SH-SY5Y (cell line): Measurements from ENCODE around the gene FLNB.

ENCODE experiments used
- GATA2 ChIP-seq: IDR thresholded peaks from 2 replicates; pipeline ENCODE4 v1.6.1; 2011; ENCODE audit warnings: mild to moderate bottlenecking, low read depth, low read length
- GATA3 ChIP-seq: IDR thresholded peaks from 2 replicates; pipeline ENCODE4 v1.6.1; 2011; ENCODE audit warnings: low read depth, mild to moderate bottlenecking, low read length, moderate library complexity

The FLNB gene

DNA sequence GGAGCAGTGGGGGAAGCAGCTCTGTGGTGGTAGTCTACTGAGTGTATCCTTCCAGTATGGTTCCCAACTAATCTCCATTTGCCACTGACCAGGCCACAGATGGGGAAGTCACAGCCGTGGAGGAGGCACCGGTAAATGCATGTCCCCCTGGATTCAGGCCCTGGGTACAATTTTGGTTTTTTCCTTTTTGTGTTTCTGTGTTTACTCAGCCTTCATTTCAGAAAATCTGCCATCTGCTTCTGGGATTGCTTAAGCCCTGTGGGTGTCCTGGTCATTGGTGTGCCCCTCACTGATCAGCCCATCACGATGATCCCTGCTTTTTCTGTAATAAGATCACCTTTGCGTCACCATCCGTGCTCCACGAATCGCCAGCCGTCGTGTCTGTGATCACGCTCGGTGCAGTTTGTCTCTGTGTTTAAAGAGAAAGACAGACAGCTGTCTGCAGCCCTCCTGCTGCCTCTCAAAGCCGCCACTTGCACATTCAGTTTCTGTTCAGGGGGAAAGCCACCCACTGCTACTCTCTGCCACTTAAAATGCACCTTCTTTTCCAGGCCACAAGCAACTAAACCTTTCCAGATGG lies 133.6 kb downstream of the FLNB start:
- TF ChIP-seq GATA3 (no peak), GATA2 (no peak)

DNA sequence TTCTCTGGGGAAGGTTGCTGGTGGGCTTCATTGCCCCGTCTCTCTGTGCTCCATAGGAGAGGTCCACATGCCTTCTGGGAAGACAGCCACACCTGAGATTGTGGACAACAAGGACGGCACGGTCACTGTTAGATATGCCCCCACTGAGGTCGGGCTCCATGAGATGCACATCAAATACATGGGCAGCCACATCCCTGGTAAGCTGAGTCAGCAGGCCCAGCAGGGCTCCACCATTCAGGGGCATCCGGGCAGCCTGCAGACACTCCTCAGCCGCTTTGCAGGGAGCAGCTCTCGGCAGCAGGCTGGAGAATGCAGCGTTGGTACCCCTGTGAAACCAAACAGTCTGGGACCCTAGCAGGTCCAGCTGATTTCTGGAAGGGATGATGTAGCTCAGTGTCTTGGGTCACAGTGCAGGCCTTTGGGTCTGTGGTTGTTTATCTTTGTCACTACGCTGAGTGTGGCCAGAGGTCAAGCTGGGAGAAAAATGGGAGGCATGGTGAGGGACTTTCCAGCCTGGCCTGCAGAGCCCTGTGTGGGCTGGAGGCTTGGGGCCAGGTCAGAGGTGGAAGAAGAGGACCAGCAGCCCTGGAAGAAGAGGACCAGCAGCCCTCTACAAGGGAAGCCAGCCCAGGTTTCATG lies 135.3 kb downstream of the FLNB start:
- TF ChIP-seq GATA2 (no peak), GATA3 (no peak)

- TF ChIP-seq GATA2 = no peak
- no peak for TF ChIP-seq GATA3
These were observed 136.5 kb downstream of the FLNB start for GRCh38 chr3:58144478-58145325.

DNA sequence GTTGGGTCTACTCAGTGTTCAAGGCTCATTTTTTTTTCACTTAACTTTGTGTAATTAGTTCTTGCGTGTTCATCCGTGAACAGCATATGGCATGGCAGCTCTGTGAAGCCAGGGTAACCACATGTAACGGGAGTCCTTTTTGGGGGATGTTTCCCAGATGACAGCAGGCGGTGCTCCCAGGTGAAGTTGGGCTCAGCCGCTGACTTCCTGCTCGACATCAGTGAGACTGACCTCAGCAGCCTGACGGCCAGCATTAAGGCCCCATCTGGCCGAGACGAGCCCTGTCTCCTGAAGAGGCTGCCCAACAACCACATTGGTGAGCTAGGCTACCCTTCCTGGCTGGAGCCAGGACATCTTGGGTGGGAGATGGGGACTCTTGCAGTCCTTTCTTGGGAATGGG lies 139.8 kb downstream of the FLNB start:
- TF ChIP-seq GATA3 (no peak), GATA2 (no peak)

GRCh38 chr3:58150130-58150809 lies 142.0 kb downstream of the FLNB start:
- no peak for TF ChIP-seq GATA3
- TF ChIP-seq GATA2 = no peak

DNA sequence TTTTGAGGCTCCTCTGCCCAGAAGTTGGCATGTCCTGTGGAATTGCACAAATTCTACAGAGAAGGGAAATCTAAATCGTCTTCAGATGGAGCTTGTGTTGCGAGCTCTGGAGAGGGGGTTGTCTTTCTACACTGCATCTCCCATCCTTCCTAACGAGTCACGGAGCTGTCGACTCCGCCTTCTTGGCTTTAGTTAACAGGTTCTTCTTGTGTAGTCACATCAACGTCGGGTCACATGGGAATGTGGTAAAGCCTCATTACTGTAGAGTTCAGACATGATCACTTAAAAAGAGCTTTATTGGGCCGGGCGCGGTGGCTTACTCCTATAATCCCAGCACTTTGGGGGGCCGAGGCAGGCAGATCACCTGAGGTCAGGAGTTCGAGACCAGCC lies 142.6 kb downstream of the FLNB start:
- no peak for TF ChIP-seq GATA2

DNA sequence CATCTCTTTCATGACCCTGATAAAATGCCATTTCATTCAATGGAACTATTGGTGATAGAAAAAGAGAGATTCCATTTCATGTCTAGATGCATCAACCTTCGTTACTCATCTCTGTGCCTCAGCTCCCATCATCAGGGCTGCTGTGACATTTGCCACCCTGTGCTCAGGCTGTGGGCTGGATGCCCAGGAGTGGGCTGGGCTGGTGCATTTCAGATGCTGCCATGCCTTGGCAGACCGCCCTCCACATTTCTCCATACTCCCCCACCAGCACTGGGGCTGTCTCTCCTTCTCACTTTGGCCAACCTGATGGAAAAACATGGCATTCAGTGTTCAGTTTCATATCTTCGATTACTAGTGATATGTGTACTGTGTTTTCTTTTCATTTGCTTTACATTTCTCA lies 143.4 kb downstream of the FLNB start:
- TF ChIP-seq GATA3 (no peak), GATA2 (no peak)

- no peak for TF ChIP-seq GATA3
These were observed 144.2 kb downstream of the FLNB start for GRCh38 chr3:58152225-58153015.

DNA sequence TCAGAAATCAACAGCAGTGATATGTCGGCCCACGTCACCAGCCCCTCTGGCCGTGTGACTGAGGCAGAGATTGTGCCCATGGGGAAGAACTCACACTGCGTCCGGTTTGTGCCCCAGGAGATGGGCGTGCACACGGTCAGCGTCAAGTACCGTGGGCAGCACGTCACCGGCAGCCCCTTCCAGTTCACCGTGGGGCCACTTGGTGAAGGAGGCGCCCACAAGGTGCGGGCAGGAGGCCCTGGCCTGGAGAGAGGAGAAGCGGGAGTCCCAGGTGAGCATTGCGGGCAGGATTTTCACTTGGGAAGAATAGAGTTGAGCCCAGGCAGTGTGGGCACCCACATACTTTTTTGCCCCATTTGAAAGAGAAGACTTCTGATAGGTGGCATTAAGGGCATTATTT lies 145.1 kb downstream of the FLNB start:
- no peak for TF ChIP-seq GATA3

GRCh38 chr3:58154626-58155449 lies 146.6 kb downstream of the FLNB start:
- TF ChIP-seq GATA3 (no peak), GATA2 (no peak)

DNA sequence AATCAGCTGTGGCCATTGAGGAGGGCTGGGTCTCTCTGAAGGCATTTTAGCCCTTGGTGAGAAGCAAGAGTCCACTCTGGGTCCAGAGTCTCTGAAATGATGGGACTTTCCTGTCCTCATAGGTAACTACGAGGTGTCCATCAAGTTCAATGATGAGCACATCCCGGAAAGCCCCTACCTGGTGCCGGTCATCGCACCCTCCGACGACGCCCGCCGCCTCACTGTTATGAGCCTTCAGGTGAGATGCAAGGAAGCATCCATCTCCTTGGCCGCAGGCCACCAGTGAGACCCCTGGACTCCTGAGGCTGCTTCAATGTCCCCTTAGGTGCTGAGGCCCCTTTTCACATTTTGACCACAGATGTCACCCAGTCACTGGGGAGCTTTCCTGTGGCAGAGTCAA lies 147.6 kb downstream of the FLNB start:
- TF ChIP-seq GATA2 (no peak), GATA3 (no peak)

- no peak for TF ChIP-seq GATA2
- TF ChIP-seq GATA3 = no peak
These were observed 149.5 kb downstream of the FLNB start for GRCh38 chr3:58157700-58158099.
